Adipose tissue (tissue), 3 donors: Measurements from ENCODE around the gene SPATA18. TPM values are rescaled to one million over a fixed set of nuclear protein-coding genes. Genes with fewer than 3 reads are reported as not detected.

Source experiments
- H3K27ac ChIP-seq: one replicate; pipeline ENCODE4 v1.5.1; 2013; ENCODE audit warnings: low read depth, low read length
- WGBS, 3 donors: extraction: QIAGEN DNeasy Blood & Tissue Kit; methylation state at CpG; one replicate each; pipeline ENCODE4 v1.1.7; 2013; 5-methylcytosine and 5-hydroxymethylcytosine counted together
- polyA plus RNA-seq, 3 donors: library from polyadenylated mRNA; stranded (reverse); fragments of 200-250 nt; gene quantifications; one replicate each; pipeline ENCODE4 v1.2.3, GENCODE V29; 2013
- donor health status: healthy with polysubstance abuse.
- donor health status: Bipolar disorder and iron deficiency.
- donor health status: healthy.

The SPATA18 gene, protein sequence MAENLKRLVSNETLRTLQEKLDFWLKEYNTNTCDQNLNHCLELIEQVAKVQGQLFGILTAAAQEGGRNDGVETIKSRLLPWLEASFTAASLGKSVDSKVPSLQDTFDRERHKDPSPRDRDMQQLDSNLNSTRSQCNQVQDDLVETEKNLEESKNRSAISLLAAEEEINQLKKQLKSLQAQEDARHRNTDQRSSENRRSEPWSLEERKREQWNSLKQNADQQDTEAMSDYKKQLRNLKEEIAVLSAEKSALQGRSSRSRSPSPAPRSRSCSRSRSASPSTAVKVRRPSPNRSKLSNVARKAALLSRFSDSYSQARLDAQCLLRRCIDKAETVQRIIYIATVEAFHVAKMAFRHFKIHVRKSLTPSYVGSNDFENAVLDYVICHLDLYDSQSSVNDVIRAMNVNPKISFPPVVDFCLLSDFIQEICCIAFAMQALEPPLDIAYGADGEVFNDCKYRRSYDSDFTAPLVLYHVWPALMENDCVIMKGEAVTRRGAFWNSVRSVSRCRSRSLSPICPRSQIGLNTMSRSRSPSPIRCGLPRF
- 1 to 10 TPM in 2 of 3 donors, under 1 TPM in 1; 0.47 to 2.5 (median 1.7) TPM for polyA plus RNA-seq

DNA sequence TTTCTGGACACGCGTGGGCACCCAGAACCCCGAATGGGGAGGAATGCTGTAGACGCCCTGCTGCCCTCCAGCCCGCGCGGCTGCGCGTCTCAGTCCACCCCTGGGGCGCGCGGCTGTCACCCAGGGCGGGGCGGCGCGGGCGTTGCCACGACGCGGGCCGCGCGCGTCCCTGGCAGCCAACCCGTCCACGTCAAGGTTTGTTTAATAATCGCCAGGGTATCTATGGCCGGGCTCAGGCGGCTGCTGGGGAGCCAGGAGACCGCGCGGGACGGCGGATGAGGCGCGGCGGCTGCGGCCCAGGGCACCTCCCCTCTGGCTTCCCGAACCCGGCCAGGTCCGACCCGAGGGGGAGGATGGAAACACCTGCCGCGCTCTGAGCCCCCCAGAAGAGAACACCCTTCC, at the start of gene SPATA18:
Gene SPATA18 (plus strand): TSS at position 92 of the 402 bp plus-strand sequence. CDS start 401 bp downstream, outside the sequence.
- WGBS, 3 donors, result 1 to 2% (median 1%) methylated on average over 35 to 44 of the region's 44 CpGs
- no peak within 1 kb of the TSS for H3K27ac ChIP-seq

DNA sequence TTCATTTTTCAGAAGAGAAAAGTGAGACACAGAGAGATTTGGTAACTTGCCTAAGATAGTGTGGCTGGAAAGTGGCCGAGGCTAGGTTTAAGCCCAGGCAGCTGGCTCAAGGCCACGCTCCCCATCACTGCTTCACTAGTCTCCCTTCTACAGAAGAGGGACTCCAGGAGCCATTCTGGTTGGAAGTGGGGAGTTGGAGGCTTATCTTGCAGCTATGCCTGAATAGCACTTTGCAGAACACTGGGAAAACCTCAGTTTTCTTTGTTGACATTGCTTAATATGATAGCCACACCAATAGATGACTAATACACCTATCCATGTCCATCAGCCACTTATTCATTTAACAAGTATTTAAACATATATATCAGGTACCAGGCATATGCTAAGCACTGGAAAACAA, 49.5 kb upstream of the SPATA18 start:
- WGBS, 3 donors, result 76 to 86% (median 82%) methylated on average over 2 of the region's 2 CpGs

DNA sequence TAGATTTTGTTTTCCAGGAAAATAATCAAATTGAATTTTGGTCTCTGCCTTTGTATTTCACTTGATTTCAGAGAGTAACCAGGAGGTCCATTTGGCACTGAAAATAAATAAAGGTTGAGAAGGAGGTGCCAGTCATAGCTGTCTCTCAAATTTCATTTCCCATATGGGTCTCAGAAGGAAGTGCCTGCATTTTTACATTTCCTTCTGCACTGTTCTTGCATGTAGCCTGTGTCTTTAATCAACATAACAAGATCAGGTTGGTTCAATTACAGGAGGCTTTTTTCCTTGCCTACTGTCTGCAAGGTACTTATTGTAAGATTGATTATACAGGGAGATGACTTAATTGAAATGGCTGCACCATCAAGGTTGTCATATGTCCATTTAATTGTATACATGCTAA, 46.7 kb upstream of the SPATA18 start:
- no peak overlapping the region for H3K27ac ChIP-seq

More for the DNA sequence above, 49.5 kb upstream of the SPATA18 start:
- no peak overlapping the region for H3K27ac ChIP-seq

DNA sequence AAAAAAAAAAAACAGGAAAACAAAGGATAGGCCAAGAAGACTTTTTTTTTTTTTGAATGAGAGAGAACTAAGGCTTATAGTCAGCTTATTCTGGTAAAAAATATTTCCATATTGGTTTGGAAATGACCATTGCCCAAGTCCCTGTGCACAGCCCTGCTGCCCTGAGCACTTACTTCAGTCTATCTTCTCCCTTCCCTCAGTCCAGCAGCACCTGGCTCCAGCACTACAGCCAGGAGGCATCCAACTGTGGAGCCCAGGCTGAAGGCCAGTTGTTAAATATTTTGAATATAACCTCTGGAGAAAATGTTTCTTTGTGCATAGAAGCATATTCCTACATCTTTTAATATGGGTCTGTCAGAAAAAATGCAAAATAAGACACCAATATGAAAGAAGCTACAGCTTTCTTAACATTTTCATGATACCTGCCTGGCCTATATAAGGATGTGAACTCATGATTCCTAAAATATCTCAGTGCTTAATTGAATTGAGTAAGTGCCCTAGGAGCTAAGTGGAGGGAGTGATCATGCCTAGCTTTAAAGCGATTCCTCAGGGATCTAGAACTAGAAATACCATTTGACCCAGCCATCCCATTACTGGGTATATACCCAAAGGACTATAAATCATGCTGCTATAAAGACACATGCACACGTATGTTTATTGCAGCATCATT, 45.4 kb upstream of the SPATA18 start:
- 96 to 100% (median 96%) methylated on average over 1 of the region's 2 CpGs for WGBS, 3 donors
- H3K27ac ChIP-seq, result no peak overlapping the region

DNA sequence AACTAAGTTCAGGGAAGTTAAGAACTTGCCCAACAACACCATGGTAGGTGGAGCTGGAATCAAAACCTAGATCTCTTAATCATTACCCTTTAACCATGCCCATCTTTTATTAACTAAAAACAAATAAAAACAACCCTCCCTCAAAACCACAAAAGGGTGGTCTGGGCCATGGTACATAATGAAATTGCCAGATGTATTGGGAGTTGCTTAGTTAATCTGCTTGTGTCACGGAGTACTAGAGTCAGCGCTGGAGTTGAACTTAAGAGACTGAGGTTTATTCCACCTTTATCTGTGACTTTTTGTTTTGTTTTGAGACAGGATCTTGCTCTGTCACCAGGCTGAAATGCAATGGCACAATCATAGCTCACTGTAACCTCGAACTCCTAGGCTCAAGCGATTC, 44.2 kb upstream of the SPATA18 start:
- H3K27ac ChIP-seq, result no peak overlapping the region
- 86 to 96% (median 93%) methylated on average over 4 of the region's 4 CpGs for WGBS, 3 donors

DNA sequence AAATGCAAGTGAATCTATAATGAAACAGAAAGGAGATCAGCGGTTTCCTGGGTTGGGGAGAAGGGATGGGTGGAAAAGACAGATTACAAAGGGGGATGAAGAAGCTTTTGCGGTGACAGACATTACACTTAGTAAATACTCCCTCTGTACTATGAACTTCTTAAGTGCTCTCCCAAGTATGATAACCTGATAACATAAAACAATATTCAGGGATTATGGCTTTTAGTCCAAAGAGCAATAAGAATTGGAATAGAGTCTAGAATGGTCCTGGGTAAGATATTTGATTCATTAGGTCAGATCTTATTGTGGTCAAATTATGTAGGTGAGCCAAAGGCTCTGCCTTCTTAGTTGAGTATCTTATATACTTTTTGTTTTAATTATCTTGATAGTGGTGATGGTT, 40.1 kb upstream of the SPATA18 start:
- 91 to 98% (median 94%) methylated on average over 2 of the region's 2 CpGs for WGBS, 3 donors
- H3K27ac ChIP-seq, result no peak overlapping the region

DNA sequence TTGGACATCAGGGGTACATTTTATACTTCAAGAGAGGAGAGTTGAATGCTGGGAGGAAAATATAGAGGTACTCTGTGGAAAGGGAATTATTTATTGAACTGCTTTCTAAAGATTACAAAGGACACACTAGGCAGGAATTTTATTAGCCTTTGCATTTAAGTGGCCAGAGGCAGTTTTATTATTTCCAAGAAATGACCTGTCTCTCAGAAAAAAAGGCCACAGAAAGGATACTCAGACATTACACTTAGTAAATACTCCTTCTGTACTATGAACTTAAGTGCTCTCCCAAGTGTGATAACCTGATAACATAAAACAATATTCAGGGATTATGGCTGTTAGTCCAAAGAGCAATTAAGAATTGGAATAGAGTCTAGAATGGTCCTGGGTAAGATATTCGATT, 38.5 kb upstream of the SPATA18 start:
- 90 to 94% (median 93%) methylated on average over 1 of the region's 1 CpG for WGBS, 3 donors
- no peak overlapping the region for H3K27ac ChIP-seq

DNA sequence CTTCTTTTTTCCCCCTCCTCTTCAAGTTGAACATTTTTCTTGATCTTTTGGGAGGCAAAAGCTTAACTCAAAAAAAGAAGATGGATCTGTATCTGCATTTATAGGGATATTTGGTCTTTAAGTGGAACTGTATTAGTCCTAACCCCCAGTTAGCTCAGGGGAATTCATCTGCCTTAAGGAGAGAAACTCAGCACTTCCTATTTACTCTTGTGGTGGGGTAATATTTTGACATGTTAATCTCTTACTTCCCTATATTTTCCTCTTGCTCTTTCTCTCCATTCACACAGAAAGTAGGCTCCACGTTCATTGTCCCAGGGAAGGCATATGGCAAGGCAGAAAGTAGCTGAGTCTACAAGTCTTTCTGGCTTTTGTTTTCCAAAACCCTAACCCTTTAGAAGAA, 36.2 kb upstream of the SPATA18 start:
- 48 to 78% (median 50%) methylated on average over 1 of the region's 1 CpG for WGBS, 3 donors
- no peak overlapping the region for H3K27ac ChIP-seq

DNA sequence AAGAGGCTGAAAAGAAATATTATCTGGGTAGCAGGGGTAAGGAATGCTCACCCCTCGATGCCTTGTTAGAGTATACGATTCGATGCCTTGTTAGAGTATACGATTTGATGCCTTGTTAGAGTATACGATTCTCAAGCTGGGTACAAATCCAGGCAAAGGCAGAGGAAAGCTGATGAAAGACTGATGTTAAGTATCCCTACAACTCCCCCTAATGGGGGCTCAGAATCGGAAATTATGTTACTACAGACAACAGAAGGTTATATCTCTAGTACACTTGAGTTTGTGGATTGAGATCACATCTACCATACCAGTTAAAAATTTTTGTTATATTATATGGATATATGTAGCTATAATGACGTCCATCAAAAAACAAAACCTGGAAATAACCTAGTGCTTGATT, 35.7 kb upstream of the SPATA18 start:
- H3K27ac ChIP-seq, result no peak overlapping the region
- 77 to 79% (median 78%) methylated on average over 7 of the region's 7 CpGs for WGBS, 3 donors

DNA sequence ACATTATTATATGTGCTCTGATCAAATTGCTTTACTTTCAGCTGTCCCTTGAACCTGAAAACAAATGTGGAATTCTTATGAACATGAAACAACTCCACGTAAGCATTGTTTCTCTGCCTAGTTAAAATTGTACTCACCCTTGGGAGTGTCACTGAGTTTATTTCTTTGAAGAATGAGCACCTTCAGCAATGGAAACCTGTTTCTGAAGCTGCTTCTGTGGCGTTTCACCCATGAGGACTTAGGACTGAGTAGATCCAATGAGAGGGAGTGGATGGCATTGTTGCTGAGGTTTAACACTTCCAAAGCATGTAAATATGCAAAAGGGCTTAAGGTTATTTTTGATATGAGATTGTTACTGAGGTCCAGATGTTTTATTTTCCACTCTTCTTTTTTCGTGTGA, 34.1 kb upstream of the SPATA18 start:
- 77 to 88% (median 85%) methylated on average over 3 of the region's 3 CpGs for WGBS, 3 donors
- H3K27ac ChIP-seq, result no peak overlapping the region

DNA sequence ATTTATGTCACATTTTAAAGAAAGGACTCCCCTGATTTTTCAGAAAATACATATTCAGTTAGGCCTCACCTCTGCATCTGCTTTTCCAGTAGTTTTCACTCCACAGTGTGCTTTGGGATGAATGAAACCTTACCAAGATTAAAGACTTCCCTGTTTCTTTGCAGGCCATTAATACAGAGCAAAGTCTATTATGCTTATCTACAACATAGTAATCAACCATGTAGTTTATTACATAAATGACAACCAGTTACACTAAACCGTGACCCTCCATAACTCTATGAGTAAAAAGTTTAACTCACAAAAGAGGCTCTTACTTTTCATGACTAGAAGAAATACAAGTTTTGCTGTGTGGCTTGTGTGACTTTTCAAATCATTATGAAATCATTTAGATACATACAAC, 33.3 kb upstream of the SPATA18 start:
- H3K27ac ChIP-seq, result no peak overlapping the region
- 15 to 36% (median 34%) methylated on average over 1 of the region's 1 CpG for WGBS, 3 donors

DNA sequence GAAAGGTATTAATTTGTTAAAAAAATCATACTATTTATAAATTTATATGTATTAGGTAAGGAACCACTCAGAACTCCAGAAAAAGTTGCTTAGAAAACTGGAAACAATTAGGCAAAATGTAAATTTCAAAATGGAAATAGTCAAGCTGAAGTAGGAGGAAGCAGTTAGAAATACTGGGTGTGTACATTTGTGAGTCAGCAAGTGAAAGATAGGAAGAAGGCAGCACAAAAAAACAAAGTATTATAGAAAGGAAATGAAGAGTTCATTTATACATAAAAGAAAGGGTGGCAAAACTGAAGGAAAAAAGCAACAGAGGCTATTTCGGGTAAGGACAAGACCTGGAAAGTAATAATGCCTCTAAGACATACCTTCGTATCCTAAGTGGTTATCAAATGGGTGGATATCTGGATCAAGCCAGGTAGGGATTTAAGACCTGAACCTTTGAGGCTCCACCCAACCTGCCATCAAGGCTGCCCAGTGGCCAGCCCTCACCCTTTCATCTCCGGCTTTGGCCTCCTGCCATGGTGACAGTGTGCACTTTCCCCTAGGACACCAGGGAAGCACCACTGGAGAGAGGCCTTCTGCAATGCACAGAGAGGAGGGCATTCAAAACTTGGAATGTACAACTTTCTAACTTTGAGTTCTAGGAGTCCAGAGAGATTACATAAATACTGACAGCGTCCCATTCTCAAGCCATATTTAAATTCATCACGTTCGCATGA, 31.0 kb upstream of the SPATA18 start, which contains the start of gene LRRC66:
Gene LRRC66 (minus strand): TSS at position 428 of the 722 bp plus-strand sequence. CDS start 2,750 bp downstream, outside the sequence.
- WGBS, 3 donors, result 75 to 88% (median 86%) methylated on average over 6 of the region's 6 CpGs

DNA sequence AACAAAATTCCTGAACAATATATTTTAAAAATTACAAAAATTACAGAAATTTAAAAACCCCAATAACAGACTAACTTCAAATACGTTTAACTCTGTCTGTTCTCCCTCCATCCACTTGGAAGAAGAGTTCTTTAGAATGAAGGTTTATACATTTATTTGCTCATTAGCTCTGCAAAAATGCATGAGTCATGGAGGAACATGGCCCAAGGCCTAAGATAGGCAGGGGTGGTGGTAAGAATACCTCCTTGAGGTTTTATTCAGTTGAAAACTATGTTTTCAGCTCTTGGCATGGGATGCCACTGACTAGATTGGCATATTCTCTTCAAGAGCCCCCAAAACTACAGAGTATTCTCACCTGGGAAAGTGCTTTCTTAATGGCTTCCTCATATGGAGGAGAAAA, 22.1 kb upstream of the SPATA18 start:
- H3K27ac ChIP-seq, result no peak overlapping the region
- 76 to 90% (median 88%) methylated on average over 1 of the region's 1 CpG for WGBS, 3 donors

More for the DNA sequence above, 31.0 kb upstream of the SPATA18 start, which contains the start of gene LRRC66:
- no peak within 1 kb of the TSS for H3K27ac ChIP-seq

DNA sequence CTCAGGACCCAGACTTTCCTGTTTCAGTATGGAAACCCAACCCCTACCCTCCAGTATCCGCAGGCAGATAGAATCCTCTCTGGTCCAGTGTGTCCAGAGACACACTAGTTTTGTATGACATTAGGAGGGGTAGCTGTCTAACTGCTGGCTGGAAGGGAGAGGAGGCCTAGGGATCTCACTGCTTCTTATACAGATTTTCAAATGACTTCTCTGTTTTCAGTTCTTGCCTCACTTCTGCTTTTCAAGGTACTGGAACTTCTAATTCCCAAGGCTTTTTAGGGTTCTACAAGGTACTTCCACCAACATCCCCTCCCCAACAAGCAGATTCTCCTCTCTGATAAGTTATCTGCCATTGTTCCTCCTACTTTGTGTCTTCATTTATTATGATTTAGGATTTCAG, 19.1 kb upstream of the SPATA18 start:
- WGBS, 3 donors, result 78 to 91% (median 91%) methylated on average over 1 of the region's 1 CpG
- no peak overlapping the region for H3K27ac ChIP-seq

DNA sequence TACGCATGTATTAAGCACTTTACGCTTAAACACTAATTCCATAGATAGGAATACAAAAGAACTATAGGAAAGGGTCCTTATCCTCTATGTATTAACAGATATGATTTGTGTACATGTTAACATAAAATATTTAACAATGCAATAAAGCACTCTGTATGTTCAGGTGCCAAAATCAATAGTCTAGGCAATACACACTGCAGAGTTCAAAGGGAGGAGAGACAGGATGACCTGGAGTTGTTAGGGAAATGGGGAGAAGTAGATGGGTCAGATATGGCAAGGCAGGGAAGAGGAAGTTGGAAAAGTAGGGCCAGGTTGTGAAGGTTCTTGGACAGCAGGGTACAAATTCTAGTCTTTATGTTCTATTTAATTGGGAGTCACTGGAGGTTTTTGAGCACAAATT, 15.9 kb upstream of the SPATA18 start:
- no peak overlapping the region for H3K27ac ChIP-seq

DNA sequence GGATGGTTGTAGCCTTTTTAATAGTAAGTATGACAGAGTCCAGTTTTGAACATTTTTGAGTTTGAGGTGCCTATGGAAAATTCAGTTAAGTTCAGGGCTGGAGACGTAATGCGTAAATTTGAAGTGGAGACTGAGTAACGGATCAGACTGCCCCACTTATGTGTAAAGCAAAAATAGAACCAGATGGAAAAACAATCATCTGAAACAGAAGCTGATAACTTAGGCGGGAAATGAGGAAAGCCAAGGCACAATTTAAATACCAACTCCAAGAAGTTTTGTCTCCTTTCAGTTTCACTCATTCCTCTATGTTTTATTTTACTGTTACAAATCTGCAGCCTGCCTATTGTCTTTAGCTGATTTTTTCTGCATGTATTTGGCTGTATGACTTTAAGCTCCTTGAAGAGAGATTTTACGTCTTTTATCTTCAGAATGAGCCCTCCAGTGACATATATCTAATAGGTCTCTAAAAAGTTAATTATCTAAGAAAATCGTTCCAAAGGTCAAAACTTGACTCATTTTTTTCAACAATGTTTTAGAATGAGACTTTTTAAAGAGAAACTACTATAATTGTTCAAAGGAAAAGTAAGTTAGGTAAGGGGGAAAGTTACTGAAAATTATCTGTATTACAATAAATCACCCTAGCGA, 14.1 kb upstream of the SPATA18 start:
- WGBS, 3 donors, result 34 to 47% (median 44%) methylated on average over 7 of the region's 7 CpGs
- no peak overlapping the region for H3K27ac ChIP-seq

More for the DNA sequence above, 15.9 kb upstream of the SPATA18 start:
- 84 to 96% (median 94%) methylated on average over 2 of the region's 2 CpGs for WGBS, 3 donors

DNA sequence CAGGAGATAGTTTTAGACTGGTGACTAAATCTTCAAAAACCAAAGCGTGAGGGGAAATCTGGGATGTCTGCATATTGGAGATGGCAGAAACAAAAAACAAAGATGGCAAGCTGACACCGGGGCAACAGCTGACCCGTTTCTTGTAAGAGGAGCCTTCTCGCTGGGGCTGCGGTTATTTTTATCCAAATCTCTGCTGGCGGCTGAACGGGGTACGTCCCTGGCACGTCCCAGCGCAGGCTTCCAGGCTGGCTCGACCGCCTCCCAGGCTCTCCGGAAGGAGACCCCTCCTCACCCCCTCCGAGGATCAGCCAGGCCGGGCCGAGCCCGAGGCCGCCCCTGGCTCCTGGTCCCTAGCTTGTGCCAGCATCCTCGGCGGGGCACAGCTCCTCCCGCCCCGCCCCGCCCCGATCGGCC, 13.4 kb upstream of the SPATA18 start:
- no peak overlapping the region for H3K27ac ChIP-seq
- WGBS, 3 donors, result 1% methylated on average over 25 of the region's 25 CpGs
